Measurements from ENCODE around the gene SCAPER.
"Not testable (repeated sequence)": the region's sequence is repeated elsewhere in the genome, so short reads cannot be mapped to it uniquely, and the experiment has no call there.

The SCAPER gene

GRCh38 chr15:76863123-76863522, 42.0 kb downstream of the SCAPER start:
- no peak for DNase-seq (ENCODE audit: low read depth, low spot score)

- no peak for DNase-seq (ENCODE audit: low read depth, low spot score)
Observed at GRCh38 chr15:76861815-76862397, 43.2 kb downstream of the SCAPER start.

GRCh38 chr15:76860201-76860600, 44.9 kb downstream of the SCAPER start:
- DNase-seq (ENCODE audit: low read depth, low spot score): no peak

- DNase-seq (ENCODE audit: low read depth, low spot score): not testable (repeated sequence)
Observed at GRCh38 chr15:76850367-76850766, 54.8 kb downstream of the SCAPER start.

GRCh38 chr15:76846782-76847181, 58.4 kb downstream of the SCAPER start:
- no peak for DNase-seq (ENCODE audit: low read depth, low spot score)

GRCh38 chr15:76844096-76844495, 61.0 kb downstream of the SCAPER start:
- DNase-seq (ENCODE audit: low read depth, low spot score): no peak

GRCh38 chr15:76843269-76843668, 61.9 kb downstream of the SCAPER start:
- DNase-seq (ENCODE audit: low read depth, low spot score): no peak

GRCh38 chr15:76840830-76841460, 64.2 kb downstream of the SCAPER start:
- DNase-seq (ENCODE audit: low read depth, low spot score): no peak

GRCh38 chr15:76839173-76839572, 66.0 kb downstream of the SCAPER start:
- no peak for DNase-seq (ENCODE audit: low read depth, low spot score)

GRCh38 chr15:76837474-76837873, 67.7 kb downstream of the SCAPER start:
- no peak for DNase-seq (ENCODE audit: low read depth, low spot score)

GRCh38 chr15:76829939-76830338, 75.2 kb downstream of the SCAPER start:
- no peak for DNase-seq (ENCODE audit: low read depth, low spot score)

GRCh38 chr15:76823890-76824289, 81.2 kb downstream of the SCAPER start:
- no peak for DNase-seq (ENCODE audit: low read depth, low spot score)

GRCh38 chr15:76823303-76823702, 81.8 kb downstream of the SCAPER start:
- no peak for DNase-seq (ENCODE audit: low read depth, low spot score)

GRCh38 chr15:76818926-76819325, 86.2 kb downstream of the SCAPER start:
- DNase-seq (ENCODE audit: low read depth, low spot score): not testable (repeated sequence)

GRCh38 chr15:76815421-76815820, 89.7 kb downstream of the SCAPER start:
- DNase-seq (ENCODE audit: low read depth, low spot score): no peak

- no peak for DNase-seq (ENCODE audit: low read depth, low spot score)
Observed at GRCh38 chr15:76812381-76812780, 92.8 kb downstream of the SCAPER start.

- no peak for DNase-seq (ENCODE audit: low read depth, low spot score)
Observed at GRCh38 chr15:76809412-76810103, 95.6 kb downstream of the SCAPER start.

- DNase-seq (ENCODE audit: low read depth, low spot score): no peak
Observed at GRCh38 chr15:76803049-76803571, 102.0 kb downstream of the SCAPER start.

GRCh38 chr15:76802411-76802810, 102.7 kb downstream of the SCAPER start:
- DNase-seq (ENCODE audit: low read depth, low spot score): no peak

GRCh38 chr15:76799760-76800159, 105.4 kb downstream of the SCAPER start:
- DNase-seq (ENCODE audit: low read depth, low spot score): no peak

- no peak for DNase-seq (ENCODE audit: low read depth, low spot score)
Observed at GRCh38 chr15:76795217-76795616, 109.9 kb downstream of the SCAPER start.

GRCh38 chr15:76793162-76793561, 112.0 kb downstream of the SCAPER start:
- peak; percentile 23 for DNase-seq (ENCODE audit: low read depth, low spot score)

GRCh38 chr15:76791511-76791910, 113.6 kb downstream of the SCAPER start:
- no peak for DNase-seq (ENCODE audit: low read depth, low spot score)

Measured in iPS DF 19.7 (cell line).